ENCODE measurements around the gene CXCR3.
"Not testable (repeated sequence)": the region's sequence is repeated elsewhere in the genome, so short reads cannot be mapped to it uniquely, and the experiment has no call there.

CXCR3 gene

GRCh38 chrX:71664202-71664601 is 45.9 kb upstream of the CXCR3 start:
- not testable (repeated sequence) for H3K27me3 Mint-ChIP-seq (ENCODE audit: low read depth); H3K4me3 Mint-ChIP-seq

GRCh38 chrX:71663238-71663637 is 44.9 kb upstream of the CXCR3 start:
- not testable (repeated sequence) for H3K27ac Mint-ChIP-seq; H3K4me3 Mint-ChIP-seq; H3K9me3 Mint-ChIP-seq; H3K27me3 Mint-ChIP-seq (ENCODE audit: low read depth); H3K4me1 Mint-ChIP-seq; H3K36me3 Mint-ChIP-seq (ENCODE audit: low read depth)

More at GRCh38 chrX:71664202-71664601, 45.9 kb upstream of the CXCR3 start:
- H3K4me1 Mint-ChIP-seq; H3K9me3 Mint-ChIP-seq; H3K27ac Mint-ChIP-seq; H3K36me3 Mint-ChIP-seq (ENCODE audit: low read depth): not testable (repeated sequence)
- peak in 2 of 3 experiments; percentile 15 to 26 for TF ChIP-seq CTCF (IDR thresholded peaks at IDR 0.05; ENCODE audit: unreplicated experiment in 3 of 3)

- H3K27ac Mint-ChIP-seq; H3K36me3 Mint-ChIP-seq (ENCODE audit: low read depth); H3K27me3 Mint-ChIP-seq (ENCODE audit: low read depth); H3K4me1 Mint-ChIP-seq; H3K4me3 Mint-ChIP-seq; H3K9me3 Mint-ChIP-seq: not testable (repeated sequence)
Observed at GRCh38 chrX:71662654-71663053, 44.3 kb upstream of the CXCR3 start.

- Mint-ChIP-seq H3K36me3 (ENCODE audit: low read depth) (no peaks in the 10 kb centered on the region), H3K4me3 (no peak overlapping the region), H3K27ac (no peak overlapping the region), H3K27me3 (ENCODE audit: low read depth) (peaks cover 3% of the 10 kb centered on the region), H3K9me3 (peaks cover 2% of the 10 kb centered on the region), H3K4me1 (no peaks in the 10 kb centered on the region)
- no peak for TF ChIP-seq CTCF (IDR thresholded peaks at IDR 0.05; ENCODE audit: unreplicated experiment in 3 of 3)
Observed at GRCh38 chrX:71661919-71662318, 43.6 kb upstream of the CXCR3 start.

- no peak for TF ChIP-seq CTCF (IDR thresholded peaks at IDR 0.05; ENCODE audit: unreplicated experiment in 3 of 3)
- no peak overlapping the region for H3K4me3 Mint-ChIP-seq
- H3K27ac Mint-ChIP-seq: no peak overlapping the region
- H3K27me3 Mint-ChIP-seq (ENCODE audit: low read depth): peaks cover 3% of the 10 kb centered on the region
- no peaks in the 10 kb centered on the region for H3K4me1 Mint-ChIP-seq
- H3K36me3 Mint-ChIP-seq (ENCODE audit: low read depth): no peaks in the 10 kb centered on the region
- H3K9me3 Mint-ChIP-seq: peaks cover 12% of the 10 kb centered on the region
Observed at GRCh38 chrX:71660562-71661416, 42.5 kb upstream of the CXCR3 start.

GRCh38 chrX:71659959-71660358 is 41.6 kb upstream of the CXCR3 start:
- no peak overlapping the region for H3K27ac Mint-ChIP-seq
- no peak overlapping the region for H3K4me3 Mint-ChIP-seq
- H3K4me1 Mint-ChIP-seq: no peaks in the 10 kb centered on the region
- peaks cover 3% of the 10 kb centered on the region for H3K27me3 Mint-ChIP-seq (ENCODE audit: low read depth)
- no peak for TF ChIP-seq CTCF (IDR thresholded peaks at IDR 0.05; ENCODE audit: unreplicated experiment in 3 of 3)
- H3K9me3 Mint-ChIP-seq: peaks cover 13% of the 10 kb centered on the region
- H3K36me3 Mint-ChIP-seq (ENCODE audit: low read depth): no peaks in the 10 kb centered on the region

- no peak for TF ChIP-seq CTCF (IDR thresholded peaks at IDR 0.05; ENCODE audit: unreplicated experiment in 3 of 3)
- peaks cover 3% of the 10 kb centered on the region for H3K27me3 Mint-ChIP-seq (ENCODE audit: low read depth)
- H3K27ac Mint-ChIP-seq: no peak overlapping the region
- H3K4me3 Mint-ChIP-seq: no peak overlapping the region
- no peaks in the 10 kb centered on the region for H3K4me1 Mint-ChIP-seq
- no peaks in the 10 kb centered on the region for H3K36me3 Mint-ChIP-seq (ENCODE audit: low read depth)
- H3K9me3 Mint-ChIP-seq: peaks cover 13% of the 10 kb centered on the region
Observed at GRCh38 chrX:71659342-71659741, 41.0 kb upstream of the CXCR3 start.

All from nephron (organoid).